ENCODE measurements around the gene ZNF639.
"Not testable (repeated sequence)": the region's sequence is repeated elsewhere in the genome, so short reads cannot be mapped to it uniquely, and the experiment has no call there.

GRCh38 chr3:179307362-179307761 is 15.5 kb upstream of the ZNF639 start:
- TF ChIP-seq CTCF, POLR2A (IDR thresholded peaks at IDR 0.05): not testable (repeated sequence)

All from right lobe of liver (tissue), 4 donors.